ENCODE measurements around the gene EEFSEC.

The EEFSEC gene

GRCh38 chr3:128456776-128457715, 303.8 kb downstream of the EEFSEC start:
- peak; percentile 81 for DNase-seq

DNA sequence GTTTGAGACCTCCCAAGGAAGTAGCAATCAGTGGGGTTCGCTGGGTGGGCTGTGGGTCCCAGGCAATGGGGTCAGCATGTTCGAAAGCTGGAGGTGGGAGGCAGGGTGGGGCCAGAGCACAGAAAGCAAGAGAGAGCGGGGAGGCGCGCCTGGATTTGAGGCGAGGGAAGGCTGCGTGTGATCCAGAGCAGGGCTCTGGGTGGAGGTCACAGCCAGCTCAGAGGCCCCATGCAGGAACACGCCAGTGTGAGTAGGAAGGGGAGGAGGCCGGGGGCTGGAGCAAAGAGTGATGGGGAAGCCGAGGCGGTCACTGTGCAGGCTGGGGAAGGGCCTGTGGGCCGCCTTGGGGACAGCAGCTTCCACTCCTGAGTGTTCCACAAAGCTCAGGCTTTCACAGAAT, 304.7 kb downstream of the EEFSEC start:
- DNase-seq, result no peak

Measured in NCI-H146 (cell line).